ENCODE data around the gene HSBP1L1.

Gene HSBP1L1

GRCh38 chr18:79962835-79963657 is 1.4 kb upstream of the HSBP1L1 start:
- TF ChIP-seq, protein P1, sequence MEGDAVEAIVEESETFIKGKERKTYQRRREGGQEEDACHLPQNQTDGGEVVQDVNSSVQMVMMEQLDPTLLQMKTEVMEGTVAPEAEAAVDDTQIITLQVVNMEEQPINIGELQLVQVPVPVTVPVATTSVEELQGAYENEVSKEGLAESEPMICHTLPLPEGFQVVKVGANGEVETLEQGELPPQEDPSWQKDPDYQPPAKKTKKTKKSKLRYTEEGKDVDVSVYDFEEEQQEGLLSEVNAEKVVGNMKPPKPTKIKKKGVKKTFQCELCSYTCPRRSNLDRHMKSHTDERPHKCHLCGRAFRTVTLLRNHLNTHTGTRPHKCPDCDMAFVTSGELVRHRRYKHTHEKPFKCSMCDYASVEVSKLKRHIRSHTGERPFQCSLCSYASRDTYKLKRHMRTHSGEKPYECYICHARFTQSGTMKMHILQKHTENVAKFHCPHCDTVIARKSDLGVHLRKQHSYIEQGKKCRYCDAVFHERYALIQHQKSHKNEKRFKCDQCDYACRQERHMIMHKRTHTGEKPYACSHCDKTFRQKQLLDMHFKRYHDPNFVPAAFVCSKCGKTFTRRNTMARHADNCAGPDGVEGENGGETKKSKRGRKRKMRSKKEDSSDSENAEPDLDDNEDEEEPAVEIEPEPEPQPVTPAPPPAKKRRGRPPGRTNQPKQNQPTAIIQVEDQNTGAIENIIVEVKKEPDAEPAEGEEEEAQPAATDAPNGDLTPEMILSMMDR (IDR thresholded peaks at IDR 0.05), result no peak

- TF ChIP-seq, protein P1 (IDR thresholded peaks at IDR 0.05), result no peak
Measured at GRCh38 chr18:79963658-79964329, 649 bp upstream of the HSBP1L1 start.

GRCh38 chr18:79965119-79965902 is 868 bp downstream of the HSBP1L1 start:
- TF ChIP-seq, protein P1 (IDR thresholded peaks at IDR 0.05), result no peak

DNA sequence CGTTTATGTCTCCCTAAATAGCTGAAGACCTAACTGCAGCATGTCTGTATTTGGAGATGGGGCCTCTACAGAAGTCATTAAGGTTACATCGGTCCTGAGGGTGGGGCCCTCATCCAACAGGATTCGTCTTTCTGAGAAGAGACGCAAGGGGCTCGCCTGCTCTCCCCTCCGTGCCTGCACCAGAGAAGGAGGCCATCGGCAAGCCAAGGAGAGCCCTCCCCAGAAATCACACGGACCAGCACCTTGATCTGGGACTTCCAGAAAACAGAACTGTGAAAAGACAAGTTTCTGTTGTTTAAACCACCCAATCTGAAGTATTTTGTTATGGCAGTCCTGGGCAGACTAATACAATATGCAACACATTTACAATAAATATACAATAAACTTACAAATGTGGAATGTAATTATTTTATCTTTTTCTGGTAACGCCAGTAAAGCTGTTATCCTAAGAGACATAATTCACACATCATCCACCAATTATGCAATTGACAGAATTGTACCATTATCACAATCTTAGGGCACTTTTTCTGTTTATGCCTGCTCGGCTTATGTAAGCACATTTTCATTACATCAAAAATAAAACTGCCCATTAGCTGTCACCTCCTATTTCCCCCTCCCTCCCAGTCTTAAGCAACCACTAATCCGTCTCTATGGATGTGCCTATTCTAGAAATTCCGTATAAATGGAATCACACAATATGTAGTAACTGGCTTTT is 6.1 kb downstream of the HSBP1L1 start:
- TF ChIP-seq, protein P1 (IDR thresholded peaks at IDR 0.05), result no peak

DNA sequence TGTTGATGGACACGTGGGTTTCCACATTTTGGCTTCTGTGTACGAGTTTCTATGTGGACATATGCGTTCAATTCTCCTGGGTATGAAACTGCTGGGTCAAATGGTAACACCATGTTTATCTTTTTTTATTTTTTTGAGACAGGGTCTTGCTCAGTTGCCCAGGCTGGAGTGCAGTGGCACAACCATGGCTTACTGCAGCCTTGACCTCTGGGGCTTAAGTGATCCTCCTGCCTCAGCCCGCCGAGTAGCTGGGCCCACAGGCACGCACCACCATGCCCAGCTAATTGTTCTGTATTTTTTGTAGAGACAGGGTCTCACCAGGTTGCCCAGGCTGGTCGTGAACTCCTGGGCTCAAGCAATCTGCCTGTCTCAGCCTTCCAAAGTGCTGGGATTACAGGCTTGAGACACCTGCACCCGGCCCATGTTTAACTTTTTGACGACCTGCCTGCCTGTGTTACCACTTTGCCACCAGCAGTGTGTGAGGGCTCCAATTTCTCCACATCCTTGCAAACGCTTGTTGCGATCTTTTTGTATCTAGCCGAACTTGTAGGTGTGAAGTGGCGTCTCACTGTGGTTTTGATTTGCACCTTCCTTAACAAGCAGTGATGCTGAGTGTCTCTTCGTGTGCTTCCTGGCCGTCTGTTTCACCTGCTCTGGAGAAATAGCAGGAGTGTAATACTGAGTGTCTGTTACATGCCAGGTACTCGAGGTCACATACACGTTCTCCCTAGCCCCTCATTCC is 6.9 kb downstream of the HSBP1L1 start:
- TF ChIP-seq, protein P1 (IDR thresholded peaks at IDR 0.05), result no peak

GRCh38 chr18:79971986-79972385 is 7.5 kb downstream of the HSBP1L1 start:
- TF ChIP-seq, protein P1 (IDR thresholded peaks at IDR 0.05), result no peak
